ENCODE data around the gene FIS1. TPM values are rescaled to one million over a fixed set of nuclear protein-coding genes. Genes with fewer than 3 reads are reported as not detected.

The FIS1 gene
- total RNA-seq, 1 donor from 2014 or later, result 151 TPM

DNA sequence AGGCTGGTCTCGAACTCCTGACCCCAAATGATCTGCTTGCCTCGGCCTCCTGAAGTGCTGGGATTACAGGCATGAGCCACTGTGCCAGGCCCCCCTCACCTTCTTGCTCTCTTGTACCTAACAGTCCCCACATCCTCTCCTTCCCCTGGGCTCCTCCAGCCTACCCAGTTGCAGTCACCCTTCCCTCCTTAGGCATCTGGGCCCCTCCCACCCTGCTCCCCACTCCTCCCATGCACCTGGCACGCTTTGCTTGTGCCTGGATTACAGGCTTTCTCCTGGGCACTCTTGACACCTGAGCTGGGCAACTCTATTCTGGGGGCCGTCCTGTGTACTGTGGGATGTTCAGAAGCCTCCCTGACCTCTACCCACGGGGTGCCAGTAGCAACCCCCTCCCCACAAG, 10.2 kb downstream of the FIS1 start:
- no peak for DNase-seq (ENCODE audit: low read depth in 2 of 2)

DNA sequence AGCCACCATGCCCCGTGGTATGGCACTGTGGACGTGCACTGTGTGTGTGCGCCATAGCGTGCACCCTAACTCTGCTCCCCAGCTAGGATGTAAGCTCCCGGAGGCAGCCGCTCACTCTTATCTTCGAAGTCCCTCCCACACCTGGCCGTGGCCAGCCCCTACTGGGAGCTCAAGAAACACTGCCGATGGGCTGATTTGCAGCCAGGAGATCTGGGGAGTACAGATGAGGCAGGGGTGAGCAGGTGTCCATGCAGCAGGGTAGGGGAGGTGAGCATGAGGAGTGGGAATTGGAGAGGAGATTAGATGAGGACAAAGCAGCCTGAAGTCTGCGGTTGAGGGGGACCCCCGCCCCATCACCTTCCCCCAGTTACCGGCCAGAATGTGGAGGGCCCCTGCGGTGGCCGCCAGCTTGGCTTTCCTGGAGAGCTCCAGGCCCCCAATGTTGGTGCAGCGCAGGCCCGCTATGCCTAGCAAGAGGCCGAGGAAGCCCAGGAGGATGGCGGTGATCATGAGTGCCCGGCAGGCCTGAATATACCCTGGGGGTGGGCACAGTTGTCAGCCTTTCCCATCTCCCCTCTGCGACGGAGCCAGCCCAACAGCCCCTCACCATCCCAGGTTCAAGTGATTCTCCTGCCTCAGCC, 10.9 kb downstream of the FIS1 start:
- DNase-seq (ENCODE audit: low read depth in 2 of 2), result no peak

- DNase-seq (ENCODE audit: low read depth in 2 of 2), result no peak
These were observed 12.6 kb downstream of the FIS1 start for GRCh38 chr7:101232141-101232850.

GRCh38 chr7:101231644-101232043, 13.2 kb downstream of the FIS1 start:
- peak in 1 of 2 donors; percentile 26 for DNase-seq (ENCODE audit: low read depth in 2 of 2)

DNA sequence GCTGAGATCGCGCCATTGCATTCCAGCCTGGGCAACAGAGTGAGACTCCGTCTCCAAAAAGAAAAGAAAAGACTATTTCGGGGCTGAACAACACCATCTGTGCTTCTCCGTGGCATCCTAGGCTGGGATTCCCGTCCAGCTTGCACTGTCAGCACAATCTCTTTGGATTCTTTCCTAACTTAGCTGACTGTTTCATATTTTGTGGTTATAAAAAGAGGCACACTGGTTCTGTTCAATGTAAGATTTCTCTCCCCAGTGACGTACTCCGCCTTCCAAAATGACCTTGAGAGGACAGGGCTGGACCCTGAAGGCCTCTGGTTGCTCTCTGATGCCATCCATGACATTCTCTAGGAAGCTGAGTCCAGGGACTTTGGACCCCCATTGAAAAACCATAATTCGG, 18.2 kb downstream of the FIS1 start:
- DNase-seq (ENCODE audit: low read depth in 2 of 2), result no peak

GRCh38 chr7:101225650-101226049, 19.2 kb downstream of the FIS1 start:
- no peak for DNase-seq (ENCODE audit: low read depth in 2 of 2)

DNA sequence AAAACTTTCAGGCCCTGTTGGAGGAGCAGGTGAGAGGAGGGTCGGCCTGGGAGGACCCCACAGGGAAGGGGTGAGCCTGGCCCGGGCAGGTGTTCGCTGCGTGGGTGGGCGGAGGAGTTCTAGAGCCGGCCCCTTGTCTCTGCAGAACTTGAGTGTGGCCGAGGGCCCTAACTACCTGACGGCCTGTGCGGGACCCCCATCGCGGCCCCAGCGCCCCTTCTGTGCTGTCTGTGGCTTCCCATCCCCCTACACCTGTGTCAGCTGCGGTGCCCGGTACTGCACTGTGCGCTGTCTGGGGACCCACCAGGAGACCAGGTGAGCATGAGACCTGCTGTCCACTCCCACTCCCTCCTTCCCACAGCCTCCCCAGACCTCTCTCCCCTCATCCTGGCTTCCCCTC, 21.4 kb downstream of the FIS1 start:
- no peak for DNase-seq (ENCODE audit: low read depth in 2 of 2)

- no peak for DNase-seq (ENCODE audit: low read depth in 2 of 2)
These were observed 22.5 kb downstream of the FIS1 start for GRCh38 chr7:101222275-101222830.

DNA sequence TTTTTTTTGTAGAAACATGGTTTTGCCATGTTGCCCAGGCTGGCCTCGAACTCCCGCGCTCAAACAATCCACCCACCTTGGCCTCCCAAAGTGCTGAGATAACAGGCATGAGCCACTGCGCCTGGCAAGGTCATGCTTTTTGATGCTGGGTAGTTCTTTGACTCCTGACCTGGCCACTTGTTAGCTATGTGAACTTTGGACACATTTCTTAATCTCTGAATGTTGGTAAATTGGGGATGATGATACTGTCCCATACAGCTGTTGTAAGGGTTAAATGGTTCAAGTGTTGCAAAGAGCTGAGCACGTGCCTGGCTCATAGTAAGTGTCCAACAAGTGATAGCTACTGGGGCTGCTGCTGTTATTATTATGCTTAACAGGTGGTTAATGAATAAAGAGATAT, 24.6 kb downstream of the FIS1 start:
- DNase-seq (ENCODE audit: low read depth in 2 of 2), result no peak

DNA sequence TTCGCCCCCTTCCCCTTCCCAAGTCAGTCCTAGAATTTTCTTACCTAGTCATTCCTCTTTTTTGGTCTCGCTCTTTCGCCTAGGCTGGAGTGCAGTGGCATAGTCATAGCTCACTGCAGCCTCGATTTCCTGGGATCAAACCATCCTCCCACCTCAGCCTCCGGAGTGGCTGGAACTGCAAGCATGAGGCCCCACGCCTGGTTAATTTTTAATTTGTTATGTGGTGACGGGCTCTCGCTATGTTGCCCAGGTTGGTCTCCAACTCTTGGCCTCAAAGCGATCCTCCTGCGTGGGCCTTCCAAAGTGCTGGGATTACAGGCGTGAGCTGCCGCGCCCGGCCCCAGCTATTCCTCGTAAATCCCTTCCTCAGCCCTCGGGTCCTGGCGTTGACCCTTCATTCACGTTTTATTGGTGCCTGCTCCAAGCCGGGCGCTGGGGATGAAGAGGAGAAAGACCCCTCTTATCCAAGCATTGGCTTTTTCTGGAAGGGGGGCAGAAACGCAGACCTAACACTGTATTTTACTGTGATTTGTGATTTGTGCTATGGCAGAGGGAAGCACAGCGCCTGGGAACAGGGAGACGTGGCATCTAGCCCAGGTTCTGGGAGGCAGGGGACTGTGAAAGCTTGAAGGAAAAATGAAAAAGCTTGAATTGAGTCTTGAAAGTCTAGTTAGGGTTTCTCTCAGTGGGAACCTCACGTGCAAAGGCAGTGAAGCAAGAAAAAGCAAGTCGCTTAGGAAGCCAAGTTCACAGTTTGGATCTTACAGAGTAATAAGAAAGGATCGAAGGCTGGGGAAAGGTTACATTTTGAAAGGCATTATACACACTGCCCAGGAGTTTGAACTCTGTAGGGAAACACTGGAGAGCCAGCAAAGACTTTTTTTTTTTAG, 26.4 kb downstream of the FIS1 start:
- no peak for DNase-seq (ENCODE audit: low read depth in 2 of 2)

DNA sequence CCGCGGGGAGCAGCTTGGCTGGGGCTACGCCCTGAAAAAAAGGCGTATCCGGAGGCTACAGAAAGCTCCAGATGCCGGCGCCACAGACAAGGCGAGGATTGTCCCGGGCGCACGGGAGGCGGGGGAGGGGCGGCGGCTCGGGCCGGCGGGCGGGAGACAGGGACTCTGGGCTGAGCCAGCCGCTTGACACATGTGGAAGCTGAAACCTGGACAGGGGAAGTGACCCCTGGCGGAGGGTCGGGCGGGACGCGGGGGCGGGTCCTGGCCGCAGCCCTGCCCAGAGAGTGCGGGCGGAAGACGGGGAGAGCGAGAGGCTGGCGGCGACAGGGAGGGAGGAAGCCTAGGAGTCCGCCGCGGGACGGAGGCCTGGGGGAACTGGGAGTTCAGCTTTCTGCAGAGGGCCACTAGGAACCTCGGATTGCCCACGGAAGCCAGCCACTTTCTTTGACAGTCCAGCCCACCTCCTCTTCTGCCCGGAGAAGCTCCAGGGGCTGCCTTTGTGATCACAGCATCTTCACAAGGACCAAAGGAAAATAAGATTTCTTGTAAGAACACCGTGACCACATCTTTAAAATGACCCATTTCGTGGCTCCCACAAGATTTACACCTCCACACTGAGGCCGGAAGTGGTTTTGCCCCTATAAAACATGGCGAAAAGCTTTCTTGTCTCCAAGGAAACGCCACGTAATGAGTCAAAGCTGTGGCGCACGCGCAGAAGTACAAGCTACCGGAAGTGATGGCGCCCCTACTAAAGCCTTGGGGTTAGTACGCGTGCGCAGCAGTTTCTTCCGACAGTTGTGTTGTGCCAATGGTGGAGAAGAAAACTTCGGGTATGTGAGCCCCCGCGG, 27.3 kb downstream of the FIS1 start, which contains the start of the genes PLOD3 and ZNHIT1:
Gene PLOD3, minus strand, starts transcription at position 194 of the 848 bp plus-strand sequence. CDS start 307 bp downstream, outside the sequence.
Gene ZNHIT1, plus strand, starts transcription at position 778 of the 848 bp plus-strand sequence. Its CDS starts 31 bp downstream, at position 809.
- peak; percentile 98 for DNase-seq (ENCODE audit: low read depth in 2 of 2)

- no peak for DNase-seq (ENCODE audit: low read depth in 2 of 2)
These were observed 28.0 kb downstream of the FIS1 start for GRCh38 chr7:101216860-101217387.

DNA sequence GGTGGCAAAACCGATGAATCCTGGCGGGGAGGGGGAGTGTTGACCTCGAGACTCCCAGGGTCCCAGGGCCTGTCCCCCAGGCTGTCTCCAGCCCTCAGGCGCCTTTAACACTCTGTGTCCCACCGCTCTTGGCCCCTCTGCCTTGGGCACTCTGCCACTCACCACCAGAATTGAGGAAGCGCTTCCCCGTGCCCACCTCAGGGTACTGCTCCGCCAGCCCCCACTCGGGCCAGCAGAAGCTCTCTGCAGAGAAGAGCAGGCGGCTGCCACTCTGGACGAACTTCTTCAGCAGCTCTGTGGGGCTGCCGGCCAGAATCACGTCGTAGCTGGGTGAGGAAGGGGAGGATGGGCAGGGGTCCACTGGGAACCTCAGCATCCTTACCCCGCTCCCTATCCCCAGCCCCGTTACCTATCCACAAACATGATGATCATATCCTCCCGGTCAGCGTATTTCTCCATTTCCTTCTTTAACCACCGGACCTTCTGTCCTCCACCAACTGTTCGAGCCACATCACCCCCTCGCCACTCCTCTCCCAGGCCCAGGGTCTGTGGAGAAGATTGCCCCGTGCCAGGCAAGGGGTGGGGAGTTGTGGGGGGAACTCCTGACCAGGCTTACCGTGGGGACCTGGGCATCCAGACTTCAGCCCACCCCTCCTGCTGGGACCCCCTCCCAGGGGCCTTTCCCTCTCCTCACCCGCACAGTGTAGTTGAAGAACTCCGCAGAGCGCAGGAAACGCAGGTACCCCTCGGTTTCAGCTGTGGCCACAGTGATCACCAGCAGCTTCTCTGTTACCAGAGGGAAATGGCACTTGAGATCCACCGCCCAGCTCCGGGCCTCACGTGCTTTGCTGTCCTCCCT, 28.7 kb downstream of the FIS1 start:
- peak in 1 of 2 donors; percentile 29 for DNase-seq (ENCODE audit: low read depth in 2 of 2)

GRCh38 chr7:101212014-101212413, 32.9 kb downstream of the FIS1 start:
- DNase-seq (ENCODE audit: low read depth in 2 of 2), result no peak

- DNase-seq (ENCODE audit: low read depth in 2 of 2), result no peak
These were observed 33.4 kb downstream of the FIS1 start for GRCh38 chr7:101211501-101211900.

DNA sequence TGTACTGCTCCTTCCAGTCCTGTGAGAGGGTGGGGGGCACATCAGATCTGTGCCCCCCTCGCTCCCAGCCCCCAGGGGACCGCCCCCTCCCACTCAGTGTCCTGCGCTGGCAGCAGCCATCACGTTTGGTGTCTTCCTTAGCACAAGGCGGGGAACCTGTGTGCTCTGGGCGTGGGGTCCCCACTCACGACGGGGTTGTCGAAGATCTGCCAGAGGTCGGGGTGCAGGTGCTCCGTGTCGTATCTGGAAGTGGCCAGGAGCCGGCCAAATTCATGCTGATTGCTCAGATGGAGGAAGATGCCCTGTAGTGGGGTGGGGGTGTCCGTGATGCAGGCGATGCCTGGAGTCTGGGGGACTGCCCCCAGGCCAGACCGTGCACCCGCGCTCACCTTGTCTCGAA, 34.7 kb downstream of the FIS1 start:
- no peak for DNase-seq (ENCODE audit: low read depth in 2 of 2)

DNA sequence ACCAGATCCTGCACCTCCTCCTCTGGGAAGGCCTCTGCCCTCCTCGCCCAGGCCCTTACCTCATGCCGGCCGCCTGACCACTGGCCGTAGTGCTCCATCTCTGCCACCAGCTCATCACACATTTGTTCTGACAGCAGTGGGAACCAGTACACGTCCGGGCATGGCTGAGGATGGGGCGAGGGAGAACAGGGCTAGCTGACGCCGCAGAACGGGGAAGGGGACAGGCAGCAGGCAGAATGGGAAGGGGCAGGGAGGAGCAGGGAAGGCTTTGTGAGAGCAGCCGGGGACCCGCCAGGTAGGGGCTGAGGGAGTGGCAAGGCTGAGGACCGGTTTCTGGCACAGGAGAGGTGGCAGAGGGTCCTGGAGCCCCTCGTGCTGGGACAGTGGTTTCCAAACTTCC, 36.1 kb downstream of the FIS1 start:
- DNase-seq (ENCODE audit: low read depth in 2 of 2), result no peak

DNA sequence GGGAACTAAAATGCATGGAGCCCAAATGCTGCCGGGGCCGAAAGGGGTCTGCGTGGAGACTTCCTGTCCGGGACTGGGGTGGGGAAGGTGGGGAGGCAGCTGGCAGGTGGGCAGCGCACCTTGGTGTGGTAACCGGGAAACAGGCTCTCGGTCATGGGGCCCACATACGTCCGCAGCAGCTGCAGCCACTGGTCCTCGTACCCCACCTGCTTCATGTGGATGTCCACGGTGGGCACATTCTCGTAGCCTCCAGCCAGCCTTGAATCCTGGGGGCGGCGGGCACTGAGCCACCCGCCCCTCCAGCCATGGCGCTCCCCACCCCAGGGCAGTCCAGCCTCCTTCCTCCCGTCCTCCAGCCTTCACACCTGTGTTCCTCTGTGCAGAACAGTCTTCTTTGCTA, 37.4 kb downstream of the FIS1 start:
- no peak for DNase-seq (ENCODE audit: low read depth in 2 of 2)

DNA sequence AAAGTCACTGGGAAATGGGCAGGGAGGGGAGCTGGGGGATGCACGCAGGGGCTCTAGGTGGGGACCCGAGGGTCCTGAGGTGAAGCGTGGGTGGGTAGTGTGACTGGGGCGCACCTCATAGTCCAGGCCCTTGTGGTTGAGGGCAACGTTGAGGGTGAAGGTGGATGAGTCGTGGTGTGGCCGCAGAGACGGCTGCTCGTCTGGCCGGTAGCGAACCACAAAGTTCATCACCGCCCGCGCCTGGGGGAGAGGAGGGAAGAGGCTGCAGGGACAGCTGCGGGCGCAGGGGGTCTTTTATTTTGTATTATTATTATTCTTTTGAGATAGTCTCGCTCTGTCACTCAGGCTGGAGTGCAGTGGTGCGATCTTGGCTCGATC, 38.2 kb downstream of the FIS1 start:
- DNase-seq (ENCODE audit: low read depth in 2 of 2), result no peak
